GM23338 (cell line): ENCODE data around the gene AIF1L.

Experiments
- POLR2AphosphoS5 ChIP-seq: IDR thresholded peaks from 2 replicates; pipeline ENCODE4 v1.6.1; 2016; ENCODE audit warnings: antibody characterized with exemption, low read depth
- TF ChIP-seq, protein P1 (sequence below), 2 experiments: fragments of 200-600 bp in 1 of 2; sonication (generic) in 1 of 2; conservative IDR thresholded peaks; 2 replicates each; pipeline versions ENCODE4 v1.5.1 to v1.6.1; 2016 to 2017; ENCODE audit warnings: antibody characterized with exemption in 2 of 2, low read depth in 2 of 2, mild to moderate bottlenecking in 2 of 2, moderate library complexity in 1 of 2

DNA sequence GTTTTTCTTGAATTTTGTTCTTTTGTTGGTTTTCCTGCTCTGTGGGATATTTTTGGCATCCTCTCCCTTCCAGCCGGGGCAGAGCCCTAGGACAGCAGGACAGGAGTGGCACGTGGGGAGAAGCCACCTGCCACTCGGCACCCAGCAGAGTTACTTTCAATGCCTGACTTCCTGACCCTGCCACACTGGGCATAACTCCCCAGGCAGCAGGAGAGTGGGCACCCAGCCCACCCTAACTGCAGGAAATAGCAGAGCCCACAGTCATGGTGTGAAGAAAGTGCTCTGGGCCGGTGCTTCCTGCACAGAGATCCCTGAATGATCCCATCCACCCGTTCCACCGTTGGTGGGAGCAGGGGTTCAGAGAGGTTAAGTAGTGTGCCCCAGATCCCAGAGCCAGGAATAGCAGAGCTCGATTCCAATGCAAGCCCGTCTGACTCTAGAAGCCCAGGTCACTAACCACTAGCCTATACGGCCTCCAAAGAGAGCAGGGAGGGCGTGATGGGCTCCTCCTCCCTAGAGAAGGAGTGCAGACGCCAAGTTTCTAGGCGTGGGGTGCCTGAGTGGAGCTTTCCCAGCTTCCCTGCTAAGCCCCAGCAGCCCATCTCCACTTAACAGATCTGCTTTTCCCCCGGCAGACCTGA lies 20.9 kb downstream of the AIF1L start:
- TF ChIP-seq POLR2AphosphoS5, result no peak
- TF ChIP-seq, protein P1, sequence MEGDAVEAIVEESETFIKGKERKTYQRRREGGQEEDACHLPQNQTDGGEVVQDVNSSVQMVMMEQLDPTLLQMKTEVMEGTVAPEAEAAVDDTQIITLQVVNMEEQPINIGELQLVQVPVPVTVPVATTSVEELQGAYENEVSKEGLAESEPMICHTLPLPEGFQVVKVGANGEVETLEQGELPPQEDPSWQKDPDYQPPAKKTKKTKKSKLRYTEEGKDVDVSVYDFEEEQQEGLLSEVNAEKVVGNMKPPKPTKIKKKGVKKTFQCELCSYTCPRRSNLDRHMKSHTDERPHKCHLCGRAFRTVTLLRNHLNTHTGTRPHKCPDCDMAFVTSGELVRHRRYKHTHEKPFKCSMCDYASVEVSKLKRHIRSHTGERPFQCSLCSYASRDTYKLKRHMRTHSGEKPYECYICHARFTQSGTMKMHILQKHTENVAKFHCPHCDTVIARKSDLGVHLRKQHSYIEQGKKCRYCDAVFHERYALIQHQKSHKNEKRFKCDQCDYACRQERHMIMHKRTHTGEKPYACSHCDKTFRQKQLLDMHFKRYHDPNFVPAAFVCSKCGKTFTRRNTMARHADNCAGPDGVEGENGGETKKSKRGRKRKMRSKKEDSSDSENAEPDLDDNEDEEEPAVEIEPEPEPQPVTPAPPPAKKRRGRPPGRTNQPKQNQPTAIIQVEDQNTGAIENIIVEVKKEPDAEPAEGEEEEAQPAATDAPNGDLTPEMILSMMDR (conservative IDR thresholded peaks at IDR 0.05; ENCODE audit: low read depth in 2 of 2), result no peak
